PC-3 (cell line): Measurements from ENCODE around the gene ZYG11A. TPM values are rescaled to one million over a fixed set of nuclear protein-coding genes. Genes with fewer than 3 reads are reported as not detected.

Experiments used
- ATAC-seq: fragments of 200-7000 bp; cut with Tn5 transposase; 2 replicates; pipeline ENCODE4 v1.9.1; 2020; ENCODE audit warnings: mild to moderate bottlenecking, moderate library complexity
- BruUV-seq: library from RNA; stranded (reverse); fragments of 400-500 nt; replicated peaks from 2 replicates; lab custom pipeline; 2021; lab: Mats Ljungman, UMichigan
- CTCF ChIA-PET: fragments of 300-600 bp; sonication (Branson Sonifier 250); formaldehyde crosslinking; loops from one replicate; lab custom pipeline; 2022; ENCODE audit warnings: antibody characterized with exemption; lab: Charles Lee
- POLR2A ChIA-PET: fragments of 300-600 bp; sonication (Branson Sonifier 250); formaldehyde crosslinking; loops from one replicate; lab custom pipeline; 2022; ENCODE audit warnings: antibody characterized with exemption; ENCODE audit not compliant: unreplicated experiment; lab: Charles Lee
- DNase-seq: peaks from one replicate; pipeline ENCODE4 v3.0.0-alpha.2; 2015
- H2AFZ ChIP-seq: fragments of 300-600 bp; sonication (generic); 2 replicates; pipeline ENCODE4 v1.6.0; 2016; ENCODE audit warnings: antibody characterized with exemption, low read length
- H3F3A ChIP-seq: fragments of 300-600 bp; sonication (generic); one replicate; pipeline ENCODE4 v1.6.0; 2017; ENCODE audit warnings: antibody characterized with exemption, low read length, control low read depth, mild to moderate bottlenecking; ENCODE audit not compliant: unreplicated experiment
- H3K27ac ChIP-seq: fragments of 300-600 bp; sonication (generic); 2 replicates; pipeline ENCODE4 v1.5.1; 2016; ENCODE audit warnings: mild to moderate bottlenecking, low read length
- H3K27me3 ChIP-seq: fragments of 300-600 bp; sonication (generic); 2 replicates; pipeline ENCODE4 v1.6.1; 2016; ENCODE audit warnings: low read length, mixed read lengths
- H3K36me3 ChIP-seq: fragments of 300-600 bp; sonication (generic); 2 replicates; pipeline ENCODE4 v1.6.1; 2016; ENCODE audit warnings: low read depth, mixed run types, low read length, mixed read lengths
- H3K4me1 ChIP-seq: fragments of 300-600 bp; sonication (generic); 2 replicates; pipeline ENCODE4 v1.5.1; 2016; ENCODE audit warnings: low read length; ENCODE audit not compliant: insufficient read depth
- H3K4me2 ChIP-seq: fragments of 300-600 bp; sonication (generic); 2 replicates; pipeline ENCODE4 v1.6.0; 2016; ENCODE audit warnings: low read length
- H3K4me3 ChIP-seq: fragments of 300-600 bp; sonication (generic); 2 replicates; pipeline ENCODE4 v1.5.1; 2016; ENCODE audit warnings: mild to moderate bottlenecking, low read length, mixed read lengths
- H3K79me2 ChIP-seq: fragments of 300-600 bp; sonication (generic); 2 replicates; pipeline ENCODE4 v1.6.1; 2017; ENCODE audit warnings: low read length, mixed read lengths
- H3K9ac ChIP-seq: fragments of 300-600 bp; sonication (generic); 2 replicates; pipeline ENCODE4 v1.6.0; 2016; ENCODE audit warnings: mild to moderate bottlenecking, low read length
- H3K9me2 ChIP-seq: fragments of 300-600 bp; sonication (generic); replicated peaks from 2 replicates; pipeline ENCODE4 v1.6.1; 2016; ENCODE audit warnings: mixed run types, low read length, mixed read lengths
- H3K9me3 ChIP-seq: fragments of 300-600 bp; sonication (generic); 2 replicates; pipeline ENCODE4 v1.6.1; 2016; ENCODE audit warnings: low read length, mixed read lengths
- H4K20me1 ChIP-seq: fragments of 300-600 bp; sonication (generic); 2 replicates; pipeline ENCODE4 v1.6.1; 2016; ENCODE audit warnings: low read length, mixed read lengths
- EZH2 ChIP-seq: fragments of 300-600 bp; sonication (generic); IDR thresholded peaks from one replicate; pipeline ENCODE4 v1.6.1; 2017; ENCODE audit warnings: antibody characterized with exemption, mild to moderate bottlenecking, low read length; ENCODE audit not compliant: unreplicated experiment
- EZH2phosphoT487 ChIP-seq: fragments of 300-600 bp; sonication (generic); IDR thresholded peaks from 2 replicates; pipeline ENCODE4 v1.6.1; 2018; ENCODE audit warnings: mild to moderate bottlenecking, antibody characterized with exemption, low read length, borderline replicate concordance
- intact Hi-C: fragments of 100-400 bp; cut with micrococcal nuclease; formaldehyde crosslinking; loops from 2 replicates; pipeline ENCODE4 v1.9.0; 2023
- microRNA-seq: library from miRNA; unstranded; fragments of <30 nt; microRNA quantifications from one replicate; pipeline ENCODE4 v1.1.0, GENCODE V29; 2020; ENCODE audit not compliant: unreplicated experiment
- total RNA-seq: library from RNA; depleted of rRNA; stranded (reverse); fragments of >200 nt; gene quantifications from 2 replicates; pipeline ENCODE4 v1.2.3, GENCODE V29; 2014; rRNA removed
- TF ChIP-seq, protein P1 (sequence below): fragments of 300-600 bp; sonication (generic); conservative IDR thresholded peaks from 2 replicates; pipeline ENCODE4 v1.5.1; 2017; ENCODE audit warnings: antibody characterized with exemption, low read depth, mild to moderate bottlenecking, low read length

The ZYG11A gene
- total RNA-seq, 1 experiment from 2014 or later, result 0.47 TPM

- H3K79me2 ChIP-seq, result no peaks in the 10 kb centered on the region
- no peak overlapping the region for H3K9ac ChIP-seq
- H3K9me3 ChIP-seq, result no peaks in the 10 kb centered on the region
- intact Hi-C loops, result loop anchor here (10.0 kb wide), 1 partner anchor 57 kb away; no protein-coding TSS in a partner anchor
- TF ChIP-seq EZH2phosphoT487, result no peak
- TF ChIP-seq, protein P1, sequence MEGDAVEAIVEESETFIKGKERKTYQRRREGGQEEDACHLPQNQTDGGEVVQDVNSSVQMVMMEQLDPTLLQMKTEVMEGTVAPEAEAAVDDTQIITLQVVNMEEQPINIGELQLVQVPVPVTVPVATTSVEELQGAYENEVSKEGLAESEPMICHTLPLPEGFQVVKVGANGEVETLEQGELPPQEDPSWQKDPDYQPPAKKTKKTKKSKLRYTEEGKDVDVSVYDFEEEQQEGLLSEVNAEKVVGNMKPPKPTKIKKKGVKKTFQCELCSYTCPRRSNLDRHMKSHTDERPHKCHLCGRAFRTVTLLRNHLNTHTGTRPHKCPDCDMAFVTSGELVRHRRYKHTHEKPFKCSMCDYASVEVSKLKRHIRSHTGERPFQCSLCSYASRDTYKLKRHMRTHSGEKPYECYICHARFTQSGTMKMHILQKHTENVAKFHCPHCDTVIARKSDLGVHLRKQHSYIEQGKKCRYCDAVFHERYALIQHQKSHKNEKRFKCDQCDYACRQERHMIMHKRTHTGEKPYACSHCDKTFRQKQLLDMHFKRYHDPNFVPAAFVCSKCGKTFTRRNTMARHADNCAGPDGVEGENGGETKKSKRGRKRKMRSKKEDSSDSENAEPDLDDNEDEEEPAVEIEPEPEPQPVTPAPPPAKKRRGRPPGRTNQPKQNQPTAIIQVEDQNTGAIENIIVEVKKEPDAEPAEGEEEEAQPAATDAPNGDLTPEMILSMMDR, result no peak
- TF ChIP-seq EZH2, result no peak
- ChIA-PET CTCF (no interaction called here), POLR2A (no interaction called here)
- H3F3A ChIP-seq, result no peaks in the 10 kb centered on the region
- H3K4me2 ChIP-seq, result no peak overlapping the region
- H2AFZ ChIP-seq, result no peak overlapping the region
- no peaks in the 10 kb centered on the region for H4K20me1 ChIP-seq
- H3K4me1 ChIP-seq, result no peaks in the 10 kb centered on the region
- H3K4me3 ChIP-seq, result no peak overlapping the region
- BruUV-seq, result no TSS peak
- no peaks in the 10 kb centered on the region for H3K9me2 ChIP-seq
- H3K36me3 ChIP-seq, result no peaks in the 10 kb centered on the region
- H3K27me3 ChIP-seq, result no peaks in the 10 kb centered on the region
- ATAC-seq (no peak), DNase-seq (no peak)
- no peak overlapping the region for H3K27ac ChIP-seq
Observed at GRCh38 chr1:52938183-52938451, 95.6 kb downstream of the ZYG11A start.

DNA sequence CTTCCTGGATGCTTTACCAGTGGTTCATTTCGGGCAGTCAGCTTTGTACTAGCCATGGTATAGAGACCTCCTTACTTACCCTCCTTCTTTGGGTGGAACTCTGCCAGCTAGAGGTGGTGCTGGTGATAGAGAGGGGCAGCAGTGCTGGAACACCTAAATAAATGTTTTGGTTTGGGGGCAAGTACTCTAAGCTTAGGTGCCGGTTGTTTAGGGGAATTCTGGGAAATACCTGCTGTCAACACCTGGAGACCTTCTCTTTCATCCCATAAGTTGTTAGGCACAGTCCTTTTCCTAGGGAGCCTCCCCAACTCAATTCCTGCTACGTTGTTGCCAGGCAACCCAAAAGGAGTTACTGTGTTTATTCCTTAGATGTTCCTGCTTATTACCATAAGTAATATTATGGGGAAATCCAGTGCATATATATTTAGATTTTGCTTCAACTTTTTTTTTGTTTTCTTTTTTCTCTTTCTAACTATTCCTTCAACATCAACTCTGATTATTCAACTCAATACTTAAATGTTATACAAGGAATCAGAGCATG lies 101.4 kb downstream of the ZYG11A start:
- Histone ChIP-seq H3K9ac (no peak overlapping the region), H3K27ac (no peak overlapping the region), H3K36me3 (no peaks in the 10 kb centered on the region), H3K9me2 (no peaks in the 10 kb centered on the region), H3K9me3 (no peaks in the 10 kb centered on the region), H3K27me3 (no peaks in the 10 kb centered on the region), H3K4me3 (no peak overlapping the region), H3K4me2 (no peak overlapping the region), H3F3A (no peaks in the 10 kb centered on the region), H3K79me2 (no peaks in the 10 kb centered on the region), H4K20me1 (no peaks in the 10 kb centered on the region), H2AFZ (no peak overlapping the region), H3K4me1 (no peaks in the 10 kb centered on the region)
- ChIA-PET CTCF (no interaction called here), POLR2A (no interaction called here)
- DNase-seq (no peak), ATAC-seq (no peak)
- BruUV-seq, result no TSS peak
- TF ChIP-seq, protein P1, result no peak
- TF ChIP-seq EZH2 (no peak), EZH2phosphoT487 (no peak)
- intact Hi-C loops, result no loop called here

DNA sequence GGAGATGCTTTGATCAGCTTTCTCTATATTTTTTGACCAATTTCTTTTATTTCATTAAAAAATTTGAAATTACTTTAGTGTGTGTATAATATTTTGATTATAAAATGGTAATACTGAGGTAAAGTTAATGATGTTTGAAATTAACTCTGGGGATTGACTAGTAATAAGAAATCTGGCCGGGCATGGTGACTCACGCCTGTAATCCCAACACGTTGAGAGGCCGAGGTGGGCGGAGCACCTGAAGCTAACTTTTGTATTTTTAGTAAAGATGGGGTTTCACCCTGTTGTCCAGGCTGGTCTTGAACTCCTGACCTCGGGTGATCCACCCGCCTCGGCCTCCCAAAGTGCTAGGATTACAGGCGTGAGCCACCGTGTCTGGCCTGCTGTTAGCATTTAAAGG lies 102.0 kb downstream of the ZYG11A start:
- DNase-seq (no peak), ATAC-seq (no peak)
- no peak overlapping the region for H3K9ac ChIP-seq
- H3K9me3 ChIP-seq, result no peaks in the 10 kb centered on the region
- H3K4me1 ChIP-seq, result no peaks in the 10 kb centered on the region
- peaks cover 4% of the 10 kb centered on the region for H3K36me3 ChIP-seq
- ChIA-PET POLR2A (no interaction called here), CTCF (no interaction called here)
- no peak overlapping the region for H2AFZ ChIP-seq
- no peaks in the 10 kb centered on the region for H3K27me3 ChIP-seq
- no peaks in the 10 kb centered on the region for H3K9me2 ChIP-seq
- no peak overlapping the region for H3K4me2 ChIP-seq
- no TSS peak for BruUV-seq
- TF ChIP-seq, protein P1, result no peak
- TF ChIP-seq EZH2phosphoT487 (no peak), EZH2 (no peak)
- intact Hi-C loops, result no loop called here
- H4K20me1 ChIP-seq, result no peaks in the 10 kb centered on the region
- no peak overlapping the region for H3K4me3 ChIP-seq
- no peaks in the 10 kb centered on the region for H3K79me2 ChIP-seq
- H3K27ac ChIP-seq, result no peak overlapping the region
- H3F3A ChIP-seq, result no peaks in the 10 kb centered on the region

Small RNAs within 50 kb of the gene (microRNA-seq; reads per million reads assigned to microRNA genes)
- gene MIR1273F (not detected), gene MIR1273G (not detected), gene MIR5095 (not detected)

Other genes starting within 250 kb of the ZYG11A start
- not detected in 2 replicates for gene GPX7, start 240.4 kb upstream of the ZYG11A start, total RNA-seq
- gene SHISAL2A, start 209.6 kb upstream of the ZYG11A start, total RNA-seq, result not detected in 2 replicates
- gene COA7, start 144.4 kb upstream of the ZYG11A start, total RNA-seq, result 13.0 and 17.6 TPM in 2 replicates
- 19.8 and 23.4 TPM in 2 replicates for gene ZYG11B, start 116.3 kb upstream of the ZYG11A start, total RNA-seq
- 112 and 124 TPM in 2 replicates for gene ECHDC2, start 79.0 kb downstream of the ZYG11A start, total RNA-seq
- gene SCP2, start 84.5 kb downstream of the ZYG11A start, total RNA-seq, result 97.5 and 106 TPM in 2 replicates
- not detected in 2 replicates for gene PODN, start 219.5 kb downstream of the ZYG11A start, total RNA-seq